ENCODE data around the gene KY.

Gene KY

GRCh38 chr3:134594331-134594741 lies 56.5 kb downstream of the KY start:
- TF ChIP-seq BACH2 (CRISPR knock-in tag; IDR thresholded peaks at IDR 0.05; ENCODE audit: borderline replicate concordance) (no peak), SNAI2 (CRISPR knock-in tag; IDR thresholded peaks at IDR 0.05) (no peak), ZFP3 (CRISPR knock-in tag; IDR thresholded peaks at IDR 0.05) (no peak), ISL1 (CRISPR knock-in tag; IDR thresholded peaks at IDR 0.05) (no peak), RARB (CRISPR knock-in tag; IDR thresholded peaks at IDR 0.05) (no peak), ZNF70 (CRISPR knock-in tag; IDR thresholded peaks at IDR 0.05) (no peak), PPARA (CRISPR knock-in tag; IDR thresholded peaks at IDR 0.05; ENCODE audit: borderline replicate concordance) (no peak), ARNTL (CRISPR knock-in tag; IDR thresholded peaks at IDR 0.05; ENCODE audit: borderline replicate concordance, low read depth) (no peak), ZNF565 (CRISPR knock-in tag; conservative IDR thresholded peaks at IDR 0.05; ENCODE audit: low read depth) (no peak), ZC3H10 (CRISPR knock-in tag; IDR thresholded peaks at IDR 0.05) (no peak), ZFP30 (CRISPR knock-in tag; IDR thresholded peaks at IDR 0.05) (no peak), CREB5 (CRISPR knock-in tag; IDR thresholded peaks at IDR 0.05; ENCODE audit: low read depth) (no peak), ESRRG (CRISPR knock-in tag; IDR thresholded peaks at IDR 0.05) (no peak), CSRNP3 (CRISPR knock-in tag; IDR thresholded peaks at IDR 0.05) (no peak), TOX (CRISPR knock-in tag; IDR thresholded peaks at IDR 0.05; ENCODE audit: borderline replicate concordance) (no peak), ZNF8 (CRISPR knock-in tag; IDR thresholded peaks at IDR 0.05) (no peak), TCF4 (CRISPR knock-in tag; IDR thresholded peaks at IDR 0.05; ENCODE audit: borderline replicate concordance) (no peak), GLIS3 (CRISPR knock-in tag; IDR thresholded peaks at IDR 0.05) (no peak)
- TF ChIP-seq, protein P1, sequence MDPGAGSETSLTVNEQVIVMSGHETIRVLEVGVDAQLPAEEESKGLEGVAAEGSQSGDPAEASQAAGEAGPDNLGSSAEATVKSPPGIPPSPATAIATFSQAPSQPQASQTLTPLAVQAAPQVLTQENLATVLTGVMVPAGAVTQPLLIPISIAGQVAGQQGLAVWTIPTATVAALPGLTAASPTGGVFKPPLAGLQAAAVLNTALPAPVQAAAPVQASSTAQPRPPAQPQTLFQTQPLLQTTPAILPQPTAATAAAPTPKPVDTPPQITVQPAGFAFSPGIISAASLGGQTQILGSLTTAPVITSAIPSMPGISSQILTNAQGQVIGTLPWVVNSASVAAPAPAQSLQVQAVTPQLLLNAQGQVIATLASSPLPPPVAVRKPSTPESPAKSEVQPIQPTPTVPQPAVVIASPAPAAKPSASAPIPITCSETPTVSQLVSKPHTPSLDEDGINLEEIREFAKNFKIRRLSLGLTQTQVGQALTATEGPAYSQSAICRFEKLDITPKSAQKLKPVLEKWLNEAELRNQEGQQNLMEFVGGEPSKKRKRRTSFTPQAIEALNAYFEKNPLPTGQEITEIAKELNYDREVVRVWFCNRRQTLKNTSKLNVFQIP (CRISPR knock-in tag; IDR thresholded peaks at IDR 0.05; ENCODE audit: borderline replicate concordance, low read depth): no peak
- TF ChIP-seq, protein P2, sequence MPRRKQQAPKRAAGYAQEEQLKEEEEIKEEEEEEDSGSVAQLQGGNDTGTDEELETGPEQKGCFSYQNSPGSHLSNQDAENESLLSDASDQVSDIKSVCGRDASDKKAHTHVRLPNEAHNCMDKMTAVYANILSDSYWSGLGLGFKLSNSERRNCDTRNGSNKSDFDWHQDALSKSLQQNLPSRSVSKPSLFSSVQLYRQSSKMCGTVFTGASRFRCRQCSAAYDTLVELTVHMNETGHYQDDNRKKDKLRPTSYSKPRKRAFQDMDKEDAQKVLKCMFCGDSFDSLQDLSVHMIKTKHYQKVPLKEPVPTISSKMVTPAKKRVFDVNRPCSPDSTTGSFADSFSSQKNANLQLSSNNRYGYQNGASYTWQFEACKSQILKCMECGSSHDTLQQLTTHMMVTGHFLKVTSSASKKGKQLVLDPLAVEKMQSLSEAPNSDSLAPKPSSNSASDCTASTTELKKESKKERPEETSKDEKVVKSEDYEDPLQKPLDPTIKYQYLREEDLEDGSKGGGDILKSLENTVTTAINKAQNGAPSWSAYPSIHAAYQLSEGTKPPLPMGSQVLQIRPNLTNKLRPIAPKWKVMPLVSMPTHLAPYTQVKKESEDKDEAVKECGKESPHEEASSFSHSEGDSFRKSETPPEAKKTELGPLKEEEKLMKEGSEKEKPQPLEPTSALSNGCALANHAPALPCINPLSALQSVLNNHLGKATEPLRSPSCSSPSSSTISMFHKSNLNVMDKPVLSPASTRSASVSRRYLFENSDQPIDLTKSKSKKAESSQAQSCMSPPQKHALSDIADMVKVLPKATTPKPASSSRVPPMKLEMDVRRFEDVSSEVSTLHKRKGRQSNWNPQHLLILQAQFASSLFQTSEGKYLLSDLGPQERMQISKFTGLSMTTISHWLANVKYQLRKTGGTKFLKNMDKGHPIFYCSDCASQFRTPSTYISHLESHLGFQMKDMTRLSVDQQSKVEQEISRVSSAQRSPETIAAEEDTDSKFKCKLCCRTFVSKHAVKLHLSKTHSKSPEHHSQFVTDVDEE (CRISPR knock-in tag; IDR thresholded peaks at IDR 0.05): no peak
- ATAC-seq: no peak

GRCh38 chr3:134592806-134593205 lies 58.0 kb downstream of the KY start:
- ATAC-seq: no peak
- TF ChIP-seq PPARA (CRISPR knock-in tag; IDR thresholded peaks at IDR 0.05; ENCODE audit: borderline replicate concordance) (no peak), RARB (CRISPR knock-in tag; IDR thresholded peaks at IDR 0.05) (no peak), ZNF8 (CRISPR knock-in tag; IDR thresholded peaks at IDR 0.05) (no peak), ARNTL (CRISPR knock-in tag; IDR thresholded peaks at IDR 0.05; ENCODE audit: borderline replicate concordance, low read depth) (no peak), TCF4 (CRISPR knock-in tag; IDR thresholded peaks at IDR 0.05; ENCODE audit: borderline replicate concordance) (no peak), CSRNP3 (CRISPR knock-in tag; IDR thresholded peaks at IDR 0.05) (no peak), TOX (CRISPR knock-in tag; IDR thresholded peaks at IDR 0.05; ENCODE audit: borderline replicate concordance) (no peak), ZNF565 (CRISPR knock-in tag; conservative IDR thresholded peaks at IDR 0.05; ENCODE audit: low read depth) (no peak), ISL1 (CRISPR knock-in tag; IDR thresholded peaks at IDR 0.05) (no peak), CREB5 (CRISPR knock-in tag; IDR thresholded peaks at IDR 0.05; ENCODE audit: low read depth) (no peak), GLIS3 (CRISPR knock-in tag; IDR thresholded peaks at IDR 0.05) (no peak), ESRRG (CRISPR knock-in tag; IDR thresholded peaks at IDR 0.05) (no peak), CSDC2 (CRISPR knock-in tag; IDR thresholded peaks at IDR 0.05) (no peak), ZNF70 (CRISPR knock-in tag; IDR thresholded peaks at IDR 0.05) (no peak), ZFP30 (CRISPR knock-in tag; IDR thresholded peaks at IDR 0.05) (no peak), BACH2 (CRISPR knock-in tag; IDR thresholded peaks at IDR 0.05; ENCODE audit: borderline replicate concordance) (no peak)
- TF ChIP-seq, protein P1 (CRISPR knock-in tag; IDR thresholded peaks at IDR 0.05; ENCODE audit: borderline replicate concordance, low read depth): no peak
- TF ChIP-seq, protein P3, sequence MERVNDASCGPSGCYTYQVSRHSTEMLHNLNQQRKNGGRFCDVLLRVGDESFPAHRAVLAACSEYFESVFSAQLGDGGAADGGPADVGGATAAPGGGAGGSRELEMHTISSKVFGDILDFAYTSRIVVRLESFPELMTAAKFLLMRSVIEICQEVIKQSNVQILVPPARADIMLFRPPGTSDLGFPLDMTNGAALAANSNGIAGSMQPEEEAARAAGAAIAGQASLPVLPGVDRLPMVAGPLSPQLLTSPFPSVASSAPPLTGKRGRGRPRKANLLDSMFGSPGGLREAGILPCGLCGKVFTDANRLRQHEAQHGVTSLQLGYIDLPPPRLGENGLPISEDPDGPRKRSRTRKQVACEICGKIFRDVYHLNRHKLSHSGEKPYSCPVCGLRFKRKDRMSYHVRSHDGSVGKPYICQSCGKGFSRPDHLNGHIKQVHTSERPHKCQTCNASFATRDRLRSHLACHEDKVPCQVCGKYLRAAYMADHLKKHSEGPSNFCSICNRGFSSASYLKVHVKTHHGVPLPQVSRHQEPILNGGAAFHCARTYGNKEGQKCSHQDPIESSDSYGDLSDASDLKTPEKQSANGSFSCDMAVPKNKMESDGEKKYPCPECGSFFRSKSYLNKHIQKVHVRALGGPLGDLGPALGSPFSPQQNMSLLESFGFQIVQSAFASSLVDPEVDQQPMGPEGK (CRISPR knock-in tag; IDR thresholded peaks at IDR 0.05; ENCODE audit: borderline replicate concordance): no peak

Data from SK-N-SH treated with all-trans-retinoic acid at 6 μM for 48 hours (cell line).